Endodermal cell (in vitro differentiated cells): ENCODE measurements around the gene TMPO. TPM values are rescaled to one million over a fixed set of nuclear protein-coding genes. Genes with fewer than 3 reads are reported as not detected.

Source experiments
- DNase-seq: peaks from one replicate; pipeline ENCODE4 v3.0.0-alpha.2; 2017
- H3K27ac ChIP-seq: 2 replicates; pipeline ENCODE4 v1.5.1; 2013; ENCODE audit warnings: mild to moderate bottlenecking, low read depth, low read length, moderate library complexity
- H3K27me3 ChIP-seq: 2 replicates; pipeline ENCODE4 v1.6.1; 2013; ENCODE audit warnings: mild to moderate bottlenecking, low read length, moderate library complexity; ENCODE audit not compliant: insufficient read depth, control insufficient read depth, poor library complexity, severe bottlenecking
- H3K36me3 ChIP-seq: 2 replicates; pipeline ENCODE4 v1.7.0; 2013; ENCODE audit warnings: mild to moderate bottlenecking, low read length, moderate library complexity; ENCODE audit not compliant: control insufficient read depth, insufficient read depth
- H3K4me1 ChIP-seq: one replicate; pipeline ENCODE4 v1.7.0; 2013; ENCODE audit warnings: low read length; ENCODE audit not compliant: control insufficient read depth, insufficient read depth
- H3K4me3 ChIP-seq: 2 replicates; pipeline ENCODE4 v1.5.1; 2013; ENCODE audit warnings: mild to moderate bottlenecking, low read length, moderate library complexity
- H3K9ac ChIP-seq: 2 replicates; pipeline ENCODE4 v1.6.1; 2013; ENCODE audit warnings: mild to moderate bottlenecking, low read length, moderate library complexity; ENCODE audit not compliant: poor library complexity, severe bottlenecking; ENCODE audit errors: extremely low read depth
- H3K9me3 ChIP-seq: 2 replicates; pipeline ENCODE4 v1.6.1; 2013; ENCODE audit warnings: mild to moderate bottlenecking, low read length, moderate library complexity; ENCODE audit not compliant: control insufficient read depth
- H3K27ac Mint-ChIP-seq: 2 replicates; pipeline ENCODE4 v1.8.0; 2020; ENCODE audit warnings: mixed read lengths
- H3K27me3 Mint-ChIP-seq: 2 replicates; pipeline ENCODE4 v1.8.0; 2021; ENCODE audit warnings: mild to moderate bottlenecking, mixed read lengths; ENCODE audit not compliant: insufficient read depth
- H3K36me3 Mint-ChIP-seq: 2 replicates; pipeline ENCODE4 v1.8.0; 2020; ENCODE audit warnings: low read depth, mixed read lengths
- H3K4me1 Mint-ChIP-seq: 2 replicates; pipeline ENCODE4 v1.8.0; 2020; ENCODE audit warnings: mixed read lengths
- H3K4me3 Mint-ChIP-seq: 2 replicates; pipeline ENCODE4 v1.8.0; 2020; ENCODE audit warnings: mild to moderate bottlenecking, moderate library complexity, mixed read lengths
- H3K9me3 Mint-ChIP-seq: 2 replicates; pipeline ENCODE4 v1.8.0; 2020; ENCODE audit warnings: mild to moderate bottlenecking, mixed read lengths
- CTCF ChIP-seq: fragments of 200-600 bp; sonication (generic); conservative IDR thresholded peaks from 2 replicates; pipeline ENCODE4 v1.5.0; 2021; ENCODE audit warnings: antibody characterized with exemption, mild to moderate bottlenecking
- WGBS, 2 experiments: methylation state at CpG; one replicate each; pipeline versions ENCODE4 v1.1.5 to v1.1.7; 2013; ENCODE audit warnings: missing lambda C conversion rate in 2 of 2, mixed read lengths in 1 of 2; ENCODE audit not compliant: insufficient coverage in 1 of 2, insufficient read length in 1 of 2; 5-methylcytosine and 5-hydroxymethylcytosine counted together
- total RNA-seq, 2 donors: library from RNA; stranded (reverse); fragmentation: NEBNext Ultra II Directional in 1 of 2; extraction: Animal tissue kit (Norgen Biotek cat#: 25700) in 1 of 2; gene quantifications; 2 replicates in 1 of 2; 3 replicates in 1 of 2; pipeline ENCODE4 v1.2.1, GENCODE V29; 2021

TMPO gene
- total RNA-seq, 2 donors from 2014 or later: 176 to 203 TPM

GRCh38 chr12:98466640-98467400 lies 48.6 kb upstream of the TMPO start:
- Mint-ChIP-seq H3K4me3 (no peak overlapping the region), H3K27me3 (no peaks in the 10 kb centered on the region), H3K36me3 (no peaks in the 10 kb centered on the region), H3K4me1 (no peaks in the 10 kb centered on the region), H3K27ac (no peak overlapping the region), H3K9me3 (no peaks in the 10 kb centered on the region)
- no peak overlapping the region for H3K27ac ChIP-seq
- no peaks in the 10 kb centered on the region for H3K4me1 ChIP-seq
- H3K4me3 ChIP-seq: no peak overlapping the region
- no peak for DNase-seq
- TF ChIP-seq CTCF: no peak
- no peaks in the 10 kb centered on the region for H3K9me3 ChIP-seq
- H3K27me3 ChIP-seq: no peaks in the 10 kb centered on the region
- WGBS, 2 experiments: 81 to 98% methylated on average over 3 to 5 of the region's 5 CpGs
- H3K9ac ChIP-seq: no peak overlapping the region
- H3K36me3 ChIP-seq: no peaks in the 10 kb centered on the region

GRCh38 chr12:98469109-98469508 lies 46.3 kb upstream of the TMPO start:
- DNase-seq: peak; percentile 34
- Histone ChIP-seq H3K36me3 (no peaks in the 10 kb centered on the region), H3K4me3 (no peak overlapping the region), H3K27ac (no peak overlapping the region), H3K4me1 (no peaks in the 10 kb centered on the region), H3K9me3 (no peaks in the 10 kb centered on the region), H3K9ac (no peak overlapping the region), H3K27me3 (no peaks in the 10 kb centered on the region)
- no peaks in the 10 kb centered on the region for H3K36me3 Mint-ChIP-seq
- H3K4me1 Mint-ChIP-seq: no peaks in the 10 kb centered on the region
- no peak overlapping the region for H3K27ac Mint-ChIP-seq
- 80 to 87% methylated on average over 2 of the region's 2 CpGs for WGBS, 2 experiments
- no peaks in the 10 kb centered on the region for H3K27me3 Mint-ChIP-seq
- no peaks in the 10 kb centered on the region for H3K9me3 Mint-ChIP-seq
- no peak overlapping the region for H3K4me3 Mint-ChIP-seq
- TF ChIP-seq CTCF: no peak

- Histone ChIP-seq H3K4me3 (no peak overlapping the region), H3K9ac (no peak overlapping the region), H3K9me3 (no peaks in the 10 kb centered on the region), H3K27ac (no peak overlapping the region), H3K36me3 (no peaks in the 10 kb centered on the region), H3K27me3 (no peaks in the 10 kb centered on the region), H3K4me1 (no peaks in the 10 kb centered on the region)
- H3K27ac Mint-ChIP-seq: no peak overlapping the region
- no peak for TF ChIP-seq CTCF
- no peak overlapping the region for H3K4me3 Mint-ChIP-seq
- H3K9me3 Mint-ChIP-seq: no peaks in the 10 kb centered on the region
- no peaks in the 10 kb centered on the region for H3K4me1 Mint-ChIP-seq
- no peaks in the 10 kb centered on the region for H3K36me3 Mint-ChIP-seq
- no peaks in the 10 kb centered on the region for H3K27me3 Mint-ChIP-seq
- WGBS, 2 experiments: 91 to 95% methylated on average over 4 to 6 of the region's 6 CpGs
- peak; percentile 24 for DNase-seq
Measured at GRCh38 chr12:98470469-98471082, 44.8 kb upstream of the TMPO start.
